GM23338 (cell line): ENCODE results near the gene RANGAP1. TPM values are rescaled to one million over a fixed set of nuclear protein-coding genes. Genes with fewer than 3 reads are reported as not detected.

Experiments used
- ATAC-seq: fragments of 200-7000 bp; cut with Tn5 transposase; 3 replicates; pipeline ENCODE4 v1.9.1; 2020
- DNase-seq: peaks from one replicate; pipeline ENCODE4 v3.0.0-alpha.2; 2015; ENCODE audit warnings: low spot score
- H2AFZ ChIP-seq: fragments of 200-600 bp; sonication (generic); 2 replicates; pipeline ENCODE4 v1.8.0; 2016; ENCODE audit warnings: antibody characterized with exemption, mild to moderate bottlenecking, moderate library complexity
- H3F3A ChIP-seq: fragments of 200-600 bp; sonication (generic); replicated peaks from 2 replicates; pipeline ENCODE4 v1.8.0; 2017; ENCODE audit warnings: antibody characterized with exemption, mixed run types, low read depth
- H3K27ac ChIP-seq: fragments of 200-600 bp; sonication (generic); 2 replicates; pipeline ENCODE4 v1.6.1; 2016; ENCODE audit warnings: low read depth
- H3K27me3 ChIP-seq: fragments of 200-600 bp; sonication (generic); 2 replicates; pipeline ENCODE4 v1.8.0; 2016; ENCODE audit warnings: mild to moderate bottlenecking, mixed run types, moderate library complexity; ENCODE audit not compliant: insufficient read depth
- H3K36me3 ChIP-seq: fragments of 200-600 bp; sonication (generic); 2 replicates; pipeline ENCODE4 v1.8.0; 2016; ENCODE audit warnings: mild to moderate bottlenecking; ENCODE audit not compliant: insufficient read depth
- H3K4me1 ChIP-seq: fragments of 200-600 bp; sonication (generic); 2 replicates; pipeline ENCODE4 v1.8.0; 2016; ENCODE audit warnings: mild to moderate bottlenecking, moderate library complexity; ENCODE audit not compliant: insufficient read depth
- H3K4me2 ChIP-seq: fragments of 200-600 bp; sonication (generic); 2 replicates; pipeline ENCODE4 v1.7.1; 2017; ENCODE audit warnings: mixed run types
- H3K4me3 ChIP-seq: fragments of 200-600 bp; sonication (generic); 2 replicates; pipeline ENCODE4 v1.6.1; 2016; ENCODE audit warnings: mixed run types
- H3K79me2 ChIP-seq: fragments of 200-600 bp; sonication (generic); replicated peaks from 2 replicates; pipeline ENCODE4 v1.8.0; 2017; ENCODE audit warnings: mild to moderate bottlenecking; ENCODE audit not compliant: insufficient read depth
- H3K9me2 ChIP-seq: fragments of 200-600 bp; sonication (generic); 2 replicates; pipeline ENCODE4 v1.8.0; 2017; ENCODE audit not compliant: insufficient read depth
- H4K20me1 ChIP-seq: fragments of 200-600 bp; sonication (generic); replicated peaks from 2 replicates; pipeline ENCODE4 v1.8.0; 2017; ENCODE audit warnings: mild to moderate bottlenecking; ENCODE audit not compliant: insufficient read depth
- H3K27ac Mint-ChIP-seq: 2 replicates; pipeline ENCODE4 v1.8.0; 2020; ENCODE audit warnings: inconsistent platforms, mild to moderate bottlenecking, moderate library complexity, mixed read lengths
- H3K27me3 Mint-ChIP-seq: 3 replicates; pipeline ENCODE4 v1.8.0; 2022; ENCODE audit warnings: low read depth, mild to moderate bottlenecking, moderate library complexity, mixed read lengths, inconsistent platforms; ENCODE audit not compliant: insufficient read depth, poor library complexity
- H3K36me3 Mint-ChIP-seq: 3 replicates; pipeline ENCODE4 v1.8.0; 2021; ENCODE audit warnings: low read depth, mild to moderate bottlenecking, inconsistent platforms, moderate library complexity, mixed read lengths
- H3K4me1 Mint-ChIP-seq: 3 replicates; pipeline ENCODE4 v1.8.0; 2020; ENCODE audit warnings: mild to moderate bottlenecking, inconsistent platforms, mixed read lengths
- H3K4me3 Mint-ChIP-seq: 3 replicates; pipeline ENCODE4 v1.8.0; 2021; ENCODE audit warnings: moderate library complexity, mild to moderate bottlenecking, inconsistent platforms, mixed read lengths
- H3K9me3 Mint-ChIP-seq: 3 replicates; pipeline ENCODE4 v1.8.0; 2020; ENCODE audit warnings: moderate library complexity, mild to moderate bottlenecking, inconsistent platforms, mixed read lengths
- CREB1 ChIP-seq: fragments of 250-450 bp; sonication (Bioruptor Pico); IDR thresholded peaks from 2 replicates; pipeline ENCODE4 v1.5.0; 2020; ENCODE audit warnings: low read depth, mild to moderate bottlenecking, moderate library complexity
- EZH2 ChIP-seq: fragments of 200-600 bp; sonication (generic); IDR thresholded peaks from one replicate; pipeline ENCODE4 v1.8.0; 2017; ENCODE audit warnings: antibody characterized with exemption, mild to moderate bottlenecking, low read depth; ENCODE audit not compliant: unreplicated experiment
- EZH2phosphoT487 ChIP-seq: fragments of 200-600 bp; sonication (generic); IDR thresholded peaks from one replicate; pipeline ENCODE4 v1.8.1; 2018; ENCODE audit warnings: antibody characterized with exemption; ENCODE audit not compliant: unreplicated experiment
- JUNB ChIP-seq: IDR thresholded peaks from one replicate; pipeline ENCODE4 v1.6.1; 2016; ENCODE audit warnings: antibody characterized with exemption; ENCODE audit not compliant: unreplicated experiment
- NANOG ChIP-seq: IDR thresholded peaks from 2 replicates; pipeline ENCODE4 v1.6.1; 2016; ENCODE audit warnings: antibody characterized with exemption, borderline replicate concordance
- POLR2AphosphoS5 ChIP-seq: IDR thresholded peaks from 2 replicates; pipeline ENCODE4 v1.6.1; 2016; ENCODE audit warnings: antibody characterized with exemption, low read depth
- REST ChIP-seq: IDR thresholded peaks from one replicate; pipeline ENCODE4 v1.6.1; 2018; ENCODE audit warnings: antibody characterized with exemption; ENCODE audit not compliant: unreplicated experiment
- STAT1 ChIP-seq: IDR thresholded peaks from one replicate; pipeline ENCODE4 v1.6.1; 2016; ENCODE audit warnings: antibody characterized with exemption; ENCODE audit not compliant: unreplicated experiment
- ZNF114 ChIP-seq: fragments of 250-450 bp; sonication (Bioruptor Pico); IDR thresholded peaks from 2 replicates; pipeline ENCODE4 v1.5.0; 2020; ENCODE audit warnings: mild to moderate bottlenecking, moderate library complexity
- ZNF331 ChIP-seq: fragments of 250-450 bp; sonication (Bioruptor Pico); IDR thresholded peaks from 2 replicates; pipeline ENCODE4 v1.5.0; 2020; ENCODE audit warnings: low read depth, mild to moderate bottlenecking, moderate library complexity
- polyA plus RNA-seq: library from polyadenylated mRNA; unstranded; fragments of >200 nt; fragmentation: Nextera tagmentation; extraction: Ambion mirVana; gene quantifications from 2 replicates; pipeline ENCODE4 v1.2.1, GENCODE V29; 2016
- total RNA-seq: library from RNA; depleted of rRNA; stranded (reverse); fragments of >200 nt; shearing (Covaris generic); gene quantifications from 2 replicates; pipeline ENCODE4 v1.2.3, GENCODE V29; 2014
- TF ChIP-seq, protein P1 (sequence below), 2 experiments: fragments of 200-600 bp in 1 of 2; sonication (generic) in 1 of 2; conservative IDR thresholded peaks; 2 replicates each; pipeline versions ENCODE4 v1.5.1 to v1.6.1; 2016 to 2017; ENCODE audit warnings: antibody characterized with exemption in 2 of 2, low read depth in 2 of 2, mild to moderate bottlenecking in 2 of 2, moderate library complexity in 1 of 2
- TF ChIP-seq, protein P2 (sequence below): fragments of 250-450 bp; sonication (Bioruptor Pico); IDR thresholded peaks from 2 replicates; pipeline ENCODE4 v1.5.0; 2020; ENCODE audit warnings: mild to moderate bottlenecking, moderate library complexity
- TF ChIP-seq, protein P3 (sequence below): IDR thresholded peaks from 2 replicates; pipeline ENCODE4 v1.6.1; 2016; ENCODE audit warnings: antibody characterized with exemption

Gene RANGAP1
- total and polyA plus RNA-seq, 2 experiments from 2014 or later: 54.7 to 141 TPM

- H4K20me1 ChIP-seq: peaks cover 5% of the 10 kb centered on the region
- no peaks in the 10 kb centered on the region for H3K4me1 ChIP-seq
- no peaks in the 10 kb centered on the region for H3K79me2 ChIP-seq
- no peak for DNase-seq
- Mint-ChIP-seq H3K27me3 (peaks cover 3% of the 10 kb centered on the region), H3K36me3 (peaks cover 49% of the 10 kb centered on the region), H3K27ac (no peak overlapping the region), H3K9me3 (no peaks in the 10 kb centered on the region), H3K4me1 (peaks cover 2% of the 10 kb centered on the region; the same call in 1 of the 3 replicates), H3K4me3 (no peak overlapping the region)
- H3F3A ChIP-seq: no peaks in the 10 kb centered on the region
- H3K9me2 ChIP-seq: no peaks in the 10 kb centered on the region
- H3K27me3 ChIP-seq: no peaks in the 10 kb centered on the region
- TF ChIP-seq, protein P1, sequence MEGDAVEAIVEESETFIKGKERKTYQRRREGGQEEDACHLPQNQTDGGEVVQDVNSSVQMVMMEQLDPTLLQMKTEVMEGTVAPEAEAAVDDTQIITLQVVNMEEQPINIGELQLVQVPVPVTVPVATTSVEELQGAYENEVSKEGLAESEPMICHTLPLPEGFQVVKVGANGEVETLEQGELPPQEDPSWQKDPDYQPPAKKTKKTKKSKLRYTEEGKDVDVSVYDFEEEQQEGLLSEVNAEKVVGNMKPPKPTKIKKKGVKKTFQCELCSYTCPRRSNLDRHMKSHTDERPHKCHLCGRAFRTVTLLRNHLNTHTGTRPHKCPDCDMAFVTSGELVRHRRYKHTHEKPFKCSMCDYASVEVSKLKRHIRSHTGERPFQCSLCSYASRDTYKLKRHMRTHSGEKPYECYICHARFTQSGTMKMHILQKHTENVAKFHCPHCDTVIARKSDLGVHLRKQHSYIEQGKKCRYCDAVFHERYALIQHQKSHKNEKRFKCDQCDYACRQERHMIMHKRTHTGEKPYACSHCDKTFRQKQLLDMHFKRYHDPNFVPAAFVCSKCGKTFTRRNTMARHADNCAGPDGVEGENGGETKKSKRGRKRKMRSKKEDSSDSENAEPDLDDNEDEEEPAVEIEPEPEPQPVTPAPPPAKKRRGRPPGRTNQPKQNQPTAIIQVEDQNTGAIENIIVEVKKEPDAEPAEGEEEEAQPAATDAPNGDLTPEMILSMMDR (conservative IDR thresholded peaks at IDR 0.05; ENCODE audit: low read depth in 2 of 2): no peak
- TF ChIP-seq, protein P2, sequence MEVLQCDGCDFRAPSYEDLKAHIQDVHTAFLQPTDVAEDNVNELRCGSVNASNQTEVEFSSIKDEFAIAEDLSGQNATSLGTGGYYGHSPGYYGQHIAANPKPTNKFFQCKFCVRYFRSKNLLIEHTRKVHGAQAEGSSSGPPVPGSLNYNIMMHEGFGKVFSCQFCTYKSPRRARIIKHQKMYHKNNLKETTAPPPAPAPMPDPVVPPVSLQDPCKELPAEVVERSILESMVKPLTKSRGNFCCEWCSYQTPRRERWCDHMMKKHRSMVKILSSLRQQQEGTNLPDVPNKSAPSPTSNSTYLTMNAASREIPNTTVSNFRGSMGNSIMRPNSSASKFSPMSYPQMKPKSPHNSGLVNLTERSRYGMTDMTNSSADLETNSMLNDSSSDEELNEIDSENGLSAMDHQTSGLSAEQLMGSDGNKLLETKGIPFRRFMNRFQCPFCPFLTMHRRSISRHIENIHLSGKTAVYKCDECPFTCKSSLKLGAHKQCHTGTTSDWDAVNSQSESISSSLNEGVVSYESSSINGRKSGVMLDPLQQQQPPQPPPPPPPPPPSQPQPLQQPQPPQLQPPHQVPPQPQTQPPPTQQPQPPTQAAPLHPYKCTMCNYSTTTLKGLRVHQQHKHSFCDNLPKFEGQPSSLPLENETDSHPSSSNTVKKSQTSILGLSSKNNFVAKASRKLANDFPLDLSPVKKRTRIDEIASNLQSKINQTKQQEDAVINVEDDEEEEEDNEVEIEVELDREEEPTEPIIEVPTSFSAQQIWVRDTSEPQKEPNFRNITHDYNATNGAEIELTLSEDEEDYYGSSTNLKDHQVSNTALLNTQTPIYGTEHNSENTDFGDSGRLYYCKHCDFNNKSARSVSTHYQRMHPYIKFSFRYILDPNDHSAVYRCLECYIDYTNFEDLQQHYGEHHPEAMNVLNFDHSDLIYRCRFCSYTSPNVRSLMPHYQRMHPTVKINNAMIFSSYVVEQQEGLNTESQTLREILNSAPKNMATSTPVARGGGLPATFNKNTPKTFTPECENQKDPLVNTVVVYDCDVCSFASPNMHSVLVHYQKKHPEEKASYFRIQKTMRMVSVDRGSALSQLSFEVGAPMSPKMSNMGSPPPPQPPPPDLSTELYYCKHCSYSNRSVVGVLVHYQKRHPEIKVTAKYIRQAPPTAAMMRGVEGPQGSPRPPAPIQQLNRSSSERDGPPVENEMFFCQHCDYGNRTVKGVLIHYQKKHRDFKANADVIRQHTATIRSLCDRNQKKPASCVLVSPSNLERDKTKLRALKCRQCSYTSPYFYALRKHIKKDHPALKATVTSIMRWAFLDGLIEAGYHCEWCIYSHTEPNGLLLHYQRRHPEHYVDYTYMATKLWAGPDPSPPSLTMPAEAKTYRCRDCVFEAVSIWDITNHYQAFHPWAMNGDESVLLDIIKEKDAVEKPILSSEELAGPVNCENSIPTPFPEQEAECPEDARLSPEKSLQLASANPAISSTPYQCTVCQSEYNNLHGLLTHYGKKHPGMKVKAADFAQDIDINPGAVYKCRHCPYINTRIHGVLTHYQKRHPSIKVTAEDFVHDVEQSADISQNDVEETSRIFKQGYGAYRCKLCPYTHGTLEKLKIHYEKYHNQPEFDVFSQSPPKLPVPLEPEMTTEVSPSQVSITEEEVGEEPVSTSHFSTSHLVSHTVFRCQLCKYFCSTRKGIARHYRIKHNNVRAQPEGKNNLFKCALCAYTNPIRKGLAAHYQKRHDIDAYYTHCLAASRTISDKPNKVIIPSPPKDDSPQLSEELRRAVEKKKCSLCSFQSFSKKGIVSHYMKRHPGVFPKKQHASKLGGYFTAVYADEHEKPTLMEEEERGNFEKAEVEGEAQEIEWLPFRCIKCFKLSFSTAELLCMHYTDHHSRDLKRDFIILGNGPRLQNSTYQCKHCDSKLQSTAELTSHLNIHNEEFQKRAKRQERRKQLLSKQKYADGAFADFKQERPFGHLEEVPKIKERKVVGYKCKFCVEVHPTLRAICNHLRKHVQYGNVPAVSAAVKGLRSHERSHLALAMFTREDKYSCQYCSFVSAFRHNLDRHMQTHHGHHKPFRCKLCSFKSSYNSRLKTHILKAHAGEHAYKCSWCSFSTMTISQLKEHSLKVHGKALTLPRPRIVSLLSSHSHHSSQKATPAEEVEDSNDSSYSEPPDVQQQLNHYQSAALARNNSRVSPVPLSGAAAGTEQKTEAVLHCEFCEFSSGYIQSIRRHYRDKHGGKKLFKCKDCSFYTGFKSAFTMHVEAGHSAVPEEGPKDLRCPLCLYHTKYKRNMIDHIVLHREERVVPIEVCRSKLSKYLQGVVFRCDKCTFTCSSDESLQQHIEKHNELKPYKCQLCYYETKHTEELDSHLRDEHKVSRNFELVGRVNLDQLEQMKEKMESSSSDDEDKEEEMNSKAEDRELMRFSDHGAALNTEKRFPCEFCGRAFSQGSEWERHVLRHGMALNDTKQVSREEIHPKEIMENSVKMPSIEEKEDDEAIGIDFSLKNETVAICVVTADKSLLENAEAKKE (CRISPR knock-in tag): no peak
- TF ChIP-seq EZH2 (no peak), CREB1 (CRISPR knock-in tag) (no peak), JUNB (no peak), EZH2phosphoT487 (no peak), ZNF331 (no peak), REST (no peak), NANOG (no peak), POLR2AphosphoS5 (no peak), ZNF114 (CRISPR knock-in tag) (no peak), STAT1 (no peak)
- TF ChIP-seq, protein P3, sequence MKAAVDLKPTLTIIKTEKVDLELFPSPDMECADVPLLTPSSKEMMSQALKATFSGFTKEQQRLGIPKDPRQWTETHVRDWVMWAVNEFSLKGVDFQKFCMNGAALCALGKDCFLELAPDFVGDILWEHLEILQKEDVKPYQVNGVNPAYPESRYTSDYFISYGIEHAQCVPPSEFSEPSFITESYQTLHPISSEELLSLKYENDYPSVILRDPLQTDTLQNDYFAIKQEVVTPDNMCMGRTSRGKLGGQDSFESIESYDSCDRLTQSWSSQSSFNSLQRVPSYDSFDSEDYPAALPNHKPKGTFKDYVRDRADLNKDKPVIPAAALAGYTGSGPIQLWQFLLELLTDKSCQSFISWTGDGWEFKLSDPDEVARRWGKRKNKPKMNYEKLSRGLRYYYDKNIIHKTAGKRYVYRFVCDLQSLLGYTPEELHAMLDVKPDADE: no peak
- H2AFZ ChIP-seq: no peak overlapping the region
- no peak overlapping the region for H3K4me2 ChIP-seq
- H3K27ac ChIP-seq: peak overlapping the region; percentile 81; the same call in 1 of the 2 replicates
- H3K36me3 ChIP-seq: peaks cover 7% of the 10 kb centered on the region; the same call in 1 of the 2 replicates
- H3K4me3 ChIP-seq: no peak overlapping the region
- ATAC-seq: no peak
Observed at GRCh38 chr22:41332217-41332939, 46.4 kb upstream of the RANGAP1 start.
